Stimulated activated CD4-positive, alpha-beta T cell treated with anti-CD3 and anti-CD28 coated beads, Interleukin-4, amount 100 ng/mL, for 4 hours (primary cell): ENCODE measurements around the gene MATCAP1.

ENCODE experiments used
- DNase-seq, 2 experiments: peaks; one replicate each; pipeline ENCODE4 v3.0.0-alpha.2; 2020

The MATCAP1 gene

GRCh38 chr16:67207249-67208091 is 23.7 kb upstream of the MATCAP1 start:
- DNase-seq = no peak

GRCh38 chr16:67206838-67207248 is 23.1 kb upstream of the MATCAP1 start:
- DNase-seq = no peak

GRCh38 chr16:67206129-67206837 is 22.5 kb upstream of the MATCAP1 start:
- no peak for DNase-seq

- DNase-seq = no peak
Measured at GRCh38 chr16:67204076-67204475, 20.3 kb upstream of the MATCAP1 start.

- no peak for DNase-seq
Measured at GRCh38 chr16:67202956-67203493, 19.3 kb upstream of the MATCAP1 start.

- no peak for DNase-seq
Measured at GRCh38 chr16:67202426-67202825, 18.7 kb upstream of the MATCAP1 start.

- no peak for DNase-seq
Measured at GRCh38 chr16:67201411-67202345, 17.9 kb upstream of the MATCAP1 start.

- DNase-seq = no peak
Measured at GRCh38 chr16:67200491-67200890, 16.7 kb upstream of the MATCAP1 start.

- DNase-seq = no peak
Measured at GRCh38 chr16:67199808-67200198, 16.0 kb upstream of the MATCAP1 start.

GRCh38 chr16:67199011-67199807 is 15.4 kb upstream of the MATCAP1 start, which contains the start of gene ELMO3:
TSS of gene ELMO3 (plus strand) at chr16:67199131. CDS start at chr16:67199327, 196 bp downstream.
- DNase-seq = no peak

- DNase-seq = no peak
Measured at GRCh38 chr16:67198238-67198734, 14.5 kb upstream of the MATCAP1 start.

GRCh38 chr16:67197704-67198103 is 13.9 kb upstream of the MATCAP1 start:
- DNase-seq = no peak

GRCh38 chr16:67196881-67197280 is 13.1 kb upstream of the MATCAP1 start:
- DNase-seq = no peak

GRCh38 chr16:67195676-67196075 is 11.9 kb upstream of the MATCAP1 start:
- DNase-seq = no peak

- no peak for DNase-seq
Measured at GRCh38 chr16:67194260-67194659, 10.5 kb upstream of the MATCAP1 start.

GRCh38 chr16:67193536-67193935 is 9.8 kb upstream of the MATCAP1 start:
- DNase-seq = no peak

GRCh38 chr16:67192781-67193361 is 9.1 kb upstream of the MATCAP1 start:
- DNase-seq = no peak

GRCh38 chr16:67191995-67192681 is 8.4 kb upstream of the MATCAP1 start, which contains the start of gene E2F4:
TSS of gene E2F4 (plus strand) at chr16:67192155. CDS start at chr16:67192228, 73 bp downstream.
- peak; percentile 82 to 86 for DNase-seq

GRCh38 chr16:67191411-67191994 is 7.7 kb upstream of the MATCAP1 start:
- no peak for DNase-seq
